ENCODE results near the gene MAP7D3. TPM values are rescaled to one million over a fixed set of nuclear protein-coding genes. Genes with fewer than 3 reads are reported as not detected.

The MAP7D3 gene
- total RNA-seq, 4 donors from 2014 or later: 4.3 to 10.2 (median 7.6) TPM

- Histone ChIP-seq H3K9me3 (no peaks in the 10 kb centered on the region), H3K27ac (no peak overlapping the region), H3K4me1 (peaks cover 5% of the 10 kb centered on the region), H3K36me3 (no peaks in the 10 kb centered on the region), H3K27me3 (no peaks in the 10 kb centered on the region), H3K4me3 (no peak overlapping the region)
- TF ChIP-seq CTCF (IDR thresholded peaks at IDR 0.05) (no peak), POLR2AphosphoS5 (IDR thresholded peaks at IDR 0.05) (no peak), POLR2A (IDR thresholded peaks at IDR 0.05) (no peak), EP300 (IDR thresholded peaks at IDR 0.05) (no peak)
- 86% methylated on average over 5 of the region's 5 CpGs for WGBS
- no peak for DNase-seq (ENCODE audit: low spot score in 2 of 2)
These were observed 49.6 kb downstream of the MAP7D3 start for GRCh38 chrX:136201601-136202000.

DNA sequence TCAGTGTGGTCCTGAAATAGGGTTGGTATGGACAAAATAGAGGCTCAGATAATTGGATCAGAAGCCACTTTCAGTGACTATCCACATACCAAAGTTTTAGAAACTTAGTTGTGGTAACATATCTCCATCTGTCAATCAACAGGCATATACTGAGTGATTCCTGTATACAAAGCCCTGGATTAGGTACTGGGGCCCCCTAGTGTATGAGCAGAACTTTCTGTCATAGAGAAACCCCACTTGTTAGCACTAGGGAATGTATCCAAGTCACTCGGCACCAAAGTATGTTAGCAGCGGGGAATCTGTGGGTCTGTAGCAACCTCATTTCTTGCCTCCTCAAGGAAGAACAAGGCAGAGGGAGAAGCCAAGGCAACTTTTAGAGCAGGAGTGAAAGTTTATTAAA, 50.7 kb downstream of the MAP7D3 start:
- Histone ChIP-seq H3K9me3 (no peaks in the 10 kb centered on the region), H3K4me3 (no peak overlapping the region), H3K36me3 (no peaks in the 10 kb centered on the region), H3K27ac (no peak overlapping the region), H3K27me3 (no peaks in the 10 kb centered on the region), H3K4me1 (peaks cover 10% of the 10 kb centered on the region)
- WGBS: 62% methylated on average over 2 of the region's 2 CpGs
- no peak for DNase-seq (ENCODE audit: low spot score in 2 of 2)
- no peak for TF ChIP-seq POLR2AphosphoS5 (IDR thresholded peaks at IDR 0.05)
- TF ChIP-seq EP300 (IDR thresholded peaks at IDR 0.05): no peak
- TF ChIP-seq POLR2A (IDR thresholded peaks at IDR 0.05): no peak
- peak in 1 of 2 donors; percentile 13 for TF ChIP-seq CTCF (IDR thresholded peaks at IDR 0.05)

GRCh38 chrX:136199365-136199764, 51.8 kb downstream of the MAP7D3 start:
- H3K27ac ChIP-seq: no peak overlapping the region
- DNase-seq (ENCODE audit: low spot score in 2 of 2): no peak
- no peak for TF ChIP-seq POLR2AphosphoS5 (IDR thresholded peaks at IDR 0.05)
- no peak for TF ChIP-seq POLR2A (IDR thresholded peaks at IDR 0.05)
- no peak for TF ChIP-seq EP300 (IDR thresholded peaks at IDR 0.05)
- no peak for TF ChIP-seq CTCF (IDR thresholded peaks at IDR 0.05)
- no peak overlapping the region for H3K4me3 ChIP-seq
- 68% methylated on average over 4 of the region's 4 CpGs for WGBS
- H3K4me1 ChIP-seq: peaks cover 11% of the 10 kb centered on the region
- no peaks in the 10 kb centered on the region for H3K9me3 ChIP-seq
- H3K36me3 ChIP-seq: no peaks in the 10 kb centered on the region
- no peaks in the 10 kb centered on the region for H3K27me3 ChIP-seq

- H3K4me1 ChIP-seq: peaks cover 11% of the 10 kb centered on the region
- DNase-seq (ENCODE audit: low spot score in 2 of 2): no peak
- H3K36me3 ChIP-seq: no peaks in the 10 kb centered on the region
- TF ChIP-seq EP300 (IDR thresholded peaks at IDR 0.05) (no peak), POLR2A (IDR thresholded peaks at IDR 0.05) (no peak), POLR2AphosphoS5 (IDR thresholded peaks at IDR 0.05) (no peak), CTCF (IDR thresholded peaks at IDR 0.05) (no peak)
- no peak overlapping the region for H3K27ac ChIP-seq
- H3K9me3 ChIP-seq: no peaks in the 10 kb centered on the region
- H3K4me3 ChIP-seq: no peak overlapping the region
- 73% methylated on average over 6 of the region's 6 CpGs for WGBS
- no peaks in the 10 kb centered on the region for H3K27me3 ChIP-seq
These were observed 52.4 kb downstream of the MAP7D3 start for GRCh38 chrX:136198678-136199243.

GRCh38 chrX:136198010-136198409, 53.2 kb downstream of the MAP7D3 start:
- TF ChIP-seq POLR2A (IDR thresholded peaks at IDR 0.05) (no peak), CTCF (IDR thresholded peaks at IDR 0.05) (no peak), POLR2AphosphoS5 (IDR thresholded peaks at IDR 0.05) (no peak), EP300 (IDR thresholded peaks at IDR 0.05) (no peak)
- H3K9me3 ChIP-seq: no peaks in the 10 kb centered on the region
- DNase-seq (ENCODE audit: low spot score in 2 of 2): no peak
- H3K27me3 ChIP-seq: no peaks in the 10 kb centered on the region
- H3K4me3 ChIP-seq: no peak overlapping the region
- H3K4me1 ChIP-seq: peaks cover 11% of the 10 kb centered on the region
- no peaks in the 10 kb centered on the region for H3K36me3 ChIP-seq
- H3K27ac ChIP-seq: no peak overlapping the region

Data from suprapubic skin (tissue), 4 donors.